Ishikawa (cell line): ENCODE data around the gene ZNF141.

Source experiments
- CREB1 ChIP-seq: IDR thresholded peaks from 2 replicates; pipeline ENCODE4 v1.6.1; 2012; ENCODE audit warnings: low read depth
- EGR1 ChIP-seq: IDR thresholded peaks from 2 replicates; pipeline ENCODE4 v1.6.1; 2012
- EP300 ChIP-seq: IDR thresholded peaks from 2 replicates; pipeline ENCODE4 v1.6.1; 2012; ENCODE audit warnings: borderline replicate concordance
- FOXM1 ChIP-seq: IDR thresholded peaks from 2 replicates; pipeline ENCODE4 v1.6.1; 2012; ENCODE audit warnings: low read depth, borderline replicate concordance
- MAX ChIP-seq: IDR thresholded peaks from 2 replicates; pipeline ENCODE4 v1.6.1; 2012
- NFIC ChIP-seq: IDR thresholded peaks from 2 replicates; pipeline ENCODE4 v1.6.1; 2012
- RAD21 ChIP-seq: IDR thresholded peaks from 2 replicates; pipeline ENCODE4 v1.6.1; 2012; ENCODE audit warnings: low read depth
- REST ChIP-seq: IDR thresholded peaks from 2 replicates; pipeline ENCODE4 v1.6.1; 2012; ENCODE audit warnings: low read depth, mild to moderate bottlenecking
- TAF1 ChIP-seq: IDR thresholded peaks from 2 replicates; pipeline ENCODE4 v1.6.1; 2012; ENCODE audit warnings: low read depth, mild to moderate bottlenecking
- TCF12 ChIP-seq: IDR thresholded peaks from 2 replicates; pipeline ENCODE4 v1.6.1; 2012; ENCODE audit warnings: low read depth
- TEAD4 ChIP-seq: IDR thresholded peaks from 2 replicates; pipeline ENCODE4 v1.6.1; 2012
- USF1 ChIP-seq: IDR thresholded peaks from 2 replicates; pipeline ENCODE4 v1.6.1; 2012
- YY1 ChIP-seq: IDR thresholded peaks from 2 replicates; pipeline ENCODE4 v1.6.1; 2012; ENCODE audit warnings: low read depth
- ZBTB7A ChIP-seq: IDR thresholded peaks from 2 replicates; pipeline ENCODE4 v1.6.1; 2012; ENCODE audit warnings: low read depth

GRCh38 chr4:338759-339097 is 1.1 kb downstream of the ZNF141 start:
- TF ChIP-seq MAX (no peak), ZBTB7A (no peak), REST (no peak), EP300 (no peak), YY1 (no peak), EGR1 (no peak), TCF12 (no peak), TEAD4 (no peak), RAD21 (no peak), CREB1 (no peak), TAF1 (no peak), USF1 (no peak), NFIC (no peak), FOXM1 (no peak)
